GM12878 (cell line): Measurements from ENCODE around the gene MFSD11. TPM values are rescaled to one million over a fixed set of nuclear protein-coding genes. Genes with fewer than 3 reads are reported as not detected.

Experiments
- CBFB ChIP-seq: IDR thresholded peaks from 2 replicates; pipeline ENCODE4 v1.6.1; 2016; ENCODE audit warnings: antibody characterized with exemption, low read depth
- CREM ChIP-seq: IDR thresholded peaks from 2 replicates; pipeline ENCODE4 v1.6.1; 2014; ENCODE audit warnings: antibody characterized with exemption, low read depth
- DPF2 ChIP-seq: fragments of 450-650 bp; IDR thresholded peaks from 2 replicates; pipeline ENCODE4 v1.6.1; 2017; ENCODE audit warnings: mild to moderate bottlenecking
- ETV6 ChIP-seq, 2 experiments: fragments of 450-650 bp in 1 of 2; IDR thresholded peaks in 1 of 2; conservative IDR thresholded peaks in 1 of 2; 2 replicates each; pipeline ENCODE4 v1.6.1; 2014; ENCODE audit warnings: antibody characterized with exemption in 1 of 2, borderline replicate concordance in 1 of 2, low read depth in 1 of 2, mild to moderate bottlenecking in 1 of 2, moderate library complexity in 1 of 2
- GABPA ChIP-seq: IDR thresholded peaks from 2 replicates; pipeline ENCODE4 v1.6.1; 2014; ENCODE audit warnings: antibody characterized with exemption, low read depth, mild to moderate bottlenecking, inconsistent platforms
- HCFC1 ChIP-seq: fragments of 150-350 bp; IDR thresholded peaks from 2 replicates; pipeline ENCODE4 v1.6.1; 2014; ENCODE audit warnings: low read length
- IKZF1 ChIP-seq: fragments of 450-650 bp; conservative IDR thresholded peaks from 2 replicates; pipeline ENCODE4 v1.6.1; 2017; ENCODE audit warnings: antibody characterized with exemption, mild to moderate bottlenecking
- NBN ChIP-seq: fragments of 450-650 bp; IDR thresholded peaks from 2 replicates; pipeline ENCODE4 v1.6.1; 2016
- NFXL1 ChIP-seq: fragments of 450-650 bp; IDR thresholded peaks from 2 replicates; pipeline ENCODE4 v1.6.1; 2017; ENCODE audit warnings: antibody characterized with exemption, mild to moderate bottlenecking, borderline replicate concordance
- NFYA ChIP-seq: IDR thresholded peaks from 2 replicates; pipeline ENCODE4 v1.6.1; 2011; ENCODE audit warnings: low read depth, mild to moderate bottlenecking, low read length, improper control_type of control experiment, borderline replicate concordance
- NFYB ChIP-seq: IDR thresholded peaks from 2 replicates; pipeline ENCODE4 v1.6.1; 2011; ENCODE audit warnings: low read depth, mild to moderate bottlenecking, low read length, improper control_type of control experiment, moderate library complexity; ENCODE audit not compliant: insufficient read depth
- NR2F1 ChIP-seq: fragments of 450-650 bp; conservative IDR thresholded peaks from 2 replicates; pipeline ENCODE4 v1.6.1; 2017; ENCODE audit warnings: mild to moderate bottlenecking
- SMARCA5 ChIP-seq: fragments of 450-650 bp; IDR thresholded peaks from 2 replicates; pipeline ENCODE4 v1.6.1; 2017; ENCODE audit warnings: mild to moderate bottlenecking
- SUZ12 ChIP-seq: fragments of 200-600 bp; sonication (generic); IDR thresholded peaks from one replicate; pipeline ENCODE4 v1.6.1; 2018; ENCODE audit warnings: antibody characterized with exemption, mild to moderate bottlenecking; ENCODE audit not compliant: unreplicated experiment
- TCF7 ChIP-seq: IDR thresholded peaks from 2 replicates; pipeline ENCODE4 v1.6.1; 2014; ENCODE audit warnings: antibody characterized with exemption, borderline replicate concordance
- WRNIP1 ChIP-seq: IDR thresholded peaks from 2 replicates; pipeline ENCODE4 v1.6.1; 2011; ENCODE audit warnings: low read depth, low read length, improper control_type of control experiment, borderline replicate concordance
- YY1 ChIP-seq: IDR thresholded peaks from 2 replicates; pipeline ENCODE4 v1.6.1; 2011; ENCODE audit warnings: low read depth, mild to moderate bottlenecking, low read length
- ZNF217 ChIP-seq: fragments of 450-650 bp; IDR thresholded peaks from 2 replicates; pipeline ENCODE4 v1.6.1; 2017; ENCODE audit warnings: antibody characterized with exemption, mild to moderate bottlenecking
- ZNF274 ChIP-seq: IDR thresholded peaks from one replicate; pipeline ENCODE4 v1.8.0; 2011; ENCODE audit not compliant: insufficient read length, insufficient read depth
- ZNF687 ChIP-seq: fragments of 450-650 bp; IDR thresholded peaks from 2 replicates; pipeline ENCODE4 v1.6.1; 2017; ENCODE audit warnings: mild to moderate bottlenecking, moderate library complexity
- polyA plus RNA-seq, 11 experiments: library from polyadenylated mRNA; depleted of rRNA in 4 of 11; unstranded in 6 of 11; stranded (reverse) in 5 of 11; fragments of >200 nt; fragmentation: Nextera tagmentation in 4 of 11; fragmentation: Illumina TruSeq in 1 of 11; extraction: Ambion mirVana in 4 of 11; extraction: Trizol in 1 of 11; gene quantifications; 1 replicate in 1 of 11; 2 replicates in 10 of 11; pipeline versions ENCODE4 v1.2.1 to v1.2.3, GENCODE V29; 2011 to 2016; ENCODE audit warnings: inconsistent platforms in 2 of 11, missing spikeins in 2 of 11, low read depth in 1 of 11
- total RNA-seq, 4 experiments: library from RNA; depleted of rRNA in 3 of 4; stranded (reverse); fragments of >200 nt in 3 of 4; fragmentation: Illumina TruSeq in 1 of 4; extraction: Trizol in 1 of 4; gene quantifications; 2 replicates each; pipeline versions ENCODE4 v1.2.1 to v1.2.3, GENCODE V29; 2013 to 2021
- TF ChIP-seq, protein P1 (sequence below), 3 experiments: IDR thresholded peaks in 2 of 3; conservative IDR thresholded peaks in 1 of 3; 2 replicates each; pipeline ENCODE4 v1.5.1; 2011; ENCODE audit warnings: low read depth in 3 of 3, low read length in 3 of 3, mild to moderate bottlenecking in 3 of 3, control low read depth in 2 of 3, moderate library complexity in 2 of 3, inconsistent platforms in 1 of 3, mixed read lengths in 1 of 3; ENCODE audit not compliant: control insufficient read depth in 2 of 3, insufficient read depth in 1 of 3; ENCODE audit errors: extremely low read depth in 1 of 3
- TF ChIP-seq, protein P2 (sequence below): fragments of 450-650 bp; formaldehyde crosslinking; IDR thresholded peaks from 2 replicates; pipeline ENCODE4 v1.5.0; 2022; ENCODE audit warnings: mild to moderate bottlenecking, missing genetic modification characterization

The MFSD11 gene
- total and polyA plus RNA-seq, 10 of the 15 experiments (the other 5 are each of a cell fraction or from before 2014, with no cell fraction given), result 11.0 to 19.4 (median 15.5) TPM

DNA sequence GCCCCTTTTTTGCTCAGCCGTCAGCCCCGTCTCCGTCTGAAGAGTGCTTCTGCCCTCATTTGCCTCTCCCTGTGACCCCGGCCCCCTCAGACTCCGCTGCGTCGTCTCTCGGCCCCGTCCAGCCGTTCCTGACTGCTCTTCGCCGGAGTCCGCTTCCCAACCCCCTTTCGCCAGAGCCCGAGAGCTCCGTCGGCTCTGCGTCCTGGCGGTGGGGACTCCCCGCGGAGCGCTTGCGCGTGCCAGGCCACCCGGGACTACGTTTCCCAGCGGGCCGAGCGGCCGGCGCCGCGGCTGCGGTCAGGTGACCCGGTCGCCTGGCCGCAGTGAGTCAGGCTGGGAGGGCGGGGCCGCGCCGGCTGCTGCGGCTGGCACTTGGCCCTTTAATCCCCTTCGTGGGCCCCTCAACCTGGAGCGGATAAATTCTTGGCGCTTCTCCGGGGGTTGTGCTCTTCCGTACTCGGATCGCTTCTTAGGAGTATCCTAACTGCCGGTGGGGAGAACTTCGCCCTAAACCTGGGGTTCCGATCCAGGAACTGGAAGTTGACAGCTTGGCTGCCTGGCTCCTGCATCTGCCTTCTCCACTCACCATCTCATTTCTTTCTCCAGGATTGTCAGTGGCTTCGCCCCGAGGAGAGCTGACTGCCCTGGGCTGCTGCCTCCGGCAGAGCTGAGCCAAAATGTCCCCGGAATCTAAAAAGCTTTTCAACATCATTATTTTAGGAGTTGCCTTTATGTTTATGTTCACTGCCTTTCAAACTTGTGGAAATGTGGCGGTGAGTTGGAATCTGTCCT is at the start of gene MFSD11 (continued):
- TF ChIP-seq SMARCA5 (peak; percentile 75; the same call in 1 of the 2 replicates), HCFC1 (peak; percentile 91), DPF2 (0 out of 2 replicates have a peak, but pooled peaks have one; percentile 81), SUZ12 (no peak), CREM (peak; percentile 48; the same call in 1 of the 2 replicates), NFXL1 (no peak), GABPA (no peak), CBFB (no peak), NFYA (no peak), NBN (peak; percentile 89), ZNF687 (no peak), ZNF217 (no peak), IKZF1 (peak; percentile 92), TCF7 (no peak), NR2F1 (peak; percentile 84), WRNIP1 (no peak), ZNF274 (no peak), ETV6 (conservative IDR thresholded peaks at IDR 0.05 in 1 of 2, IDR thresholded peaks at IDR 0.05 in 1 of 2; ENCODE audit: borderline replicate concordance in 1 of 2, low read depth in 1 of 2) (no peak), YY1 (peak; percentile 68; the same call in 1 of the 2 replicates), NFYB (no peak)
- TF ChIP-seq, protein P1, sequence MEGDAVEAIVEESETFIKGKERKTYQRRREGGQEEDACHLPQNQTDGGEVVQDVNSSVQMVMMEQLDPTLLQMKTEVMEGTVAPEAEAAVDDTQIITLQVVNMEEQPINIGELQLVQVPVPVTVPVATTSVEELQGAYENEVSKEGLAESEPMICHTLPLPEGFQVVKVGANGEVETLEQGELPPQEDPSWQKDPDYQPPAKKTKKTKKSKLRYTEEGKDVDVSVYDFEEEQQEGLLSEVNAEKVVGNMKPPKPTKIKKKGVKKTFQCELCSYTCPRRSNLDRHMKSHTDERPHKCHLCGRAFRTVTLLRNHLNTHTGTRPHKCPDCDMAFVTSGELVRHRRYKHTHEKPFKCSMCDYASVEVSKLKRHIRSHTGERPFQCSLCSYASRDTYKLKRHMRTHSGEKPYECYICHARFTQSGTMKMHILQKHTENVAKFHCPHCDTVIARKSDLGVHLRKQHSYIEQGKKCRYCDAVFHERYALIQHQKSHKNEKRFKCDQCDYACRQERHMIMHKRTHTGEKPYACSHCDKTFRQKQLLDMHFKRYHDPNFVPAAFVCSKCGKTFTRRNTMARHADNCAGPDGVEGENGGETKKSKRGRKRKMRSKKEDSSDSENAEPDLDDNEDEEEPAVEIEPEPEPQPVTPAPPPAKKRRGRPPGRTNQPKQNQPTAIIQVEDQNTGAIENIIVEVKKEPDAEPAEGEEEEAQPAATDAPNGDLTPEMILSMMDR (IDR thresholded peaks at IDR 0.05 in 2 of 3, conservative IDR thresholded peaks at IDR 0.05 in 1 of 3; ENCODE audit: control insufficient read depth in 2 of 3, extremely low read depth in 1 of 3, insufficient read depth in 1 of 3, low read depth in 3 of 3, low read length in 3 of 3), result no peak
- TF ChIP-seq, protein P2, sequence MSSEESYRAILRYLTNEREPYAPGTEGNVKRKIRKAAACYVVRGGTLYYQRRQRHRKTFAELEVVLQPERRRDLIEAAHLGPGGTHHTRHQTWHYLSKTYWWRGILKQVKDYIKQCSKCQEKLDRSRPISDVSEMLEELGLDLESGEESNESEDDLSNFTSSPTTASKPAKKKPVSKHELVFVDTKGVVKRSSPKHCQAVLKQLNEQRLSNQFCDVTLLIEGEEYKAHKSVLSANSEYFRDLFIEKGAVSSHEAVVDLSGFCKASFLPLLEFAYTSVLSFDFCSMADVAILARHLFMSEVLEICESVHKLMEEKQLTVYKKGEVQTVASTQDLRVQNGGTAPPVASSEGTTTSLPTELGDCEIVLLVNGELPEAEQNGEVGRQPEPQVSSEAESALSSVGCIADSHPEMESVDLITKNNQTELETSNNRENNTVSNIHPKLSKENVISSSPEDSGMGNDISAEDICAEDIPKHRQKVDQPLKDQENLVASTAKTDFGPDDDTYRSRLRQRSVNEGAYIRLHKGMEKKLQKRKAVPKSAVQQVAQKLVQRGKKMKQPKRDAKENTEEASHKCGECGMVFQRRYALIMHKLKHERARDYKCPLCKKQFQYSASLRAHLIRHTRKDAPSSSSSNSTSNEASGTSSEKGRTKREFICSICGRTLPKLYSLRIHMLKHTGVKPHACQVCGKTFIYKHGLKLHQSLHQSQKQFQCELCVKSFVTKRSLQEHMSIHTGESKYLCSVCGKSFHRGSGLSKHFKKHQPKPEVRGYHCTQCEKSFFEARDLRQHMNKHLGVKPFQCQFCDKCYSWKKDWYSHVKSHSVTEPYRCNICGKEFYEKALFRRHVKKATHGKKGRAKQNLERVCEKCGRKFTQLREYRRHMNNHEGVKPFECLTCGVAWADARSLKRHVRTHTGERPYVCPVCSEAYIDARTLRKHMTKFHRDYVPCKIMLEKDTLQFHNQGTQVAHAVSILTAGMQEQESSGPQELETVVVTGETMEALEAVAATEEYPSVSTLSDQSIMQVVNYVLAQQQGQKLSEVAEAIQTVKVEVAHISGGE (CRISPR knock-in tag), result no peak
